ENCODE data around the gene CD248.
A peak's percentile ranks its signal among the peaks of the same experiment; 100 is the strongest.
"Not testable (repeated sequence)": the region's sequence is repeated elsewhere in the genome, so short reads cannot be mapped to it uniquely, and the experiment has no call there.

Gene CD248

GRCh38 chr11:66315498-66315885 is 1.4 kb downstream of the CD248 start:
- Histone ChIP-seq H3K4me1 (ENCODE audit: insufficient read depth, low read length) (peaks cover 27% of the 10 kb centered on the region), H3K9ac (ENCODE audit: low read depth, low read length) (no peak overlapping the region), H3K36me3 (ENCODE audit: insufficient read depth, low read length) (no peaks in the 10 kb centered on the region), H3K9me3 (ENCODE audit: control insufficient read depth, insufficient read depth, low read length) (no peaks in the 10 kb centered on the region)

GRCh38 chr11:66314561-66315497 is 2.0 kb downstream of the CD248 start:
- no peak overlapping the region for H3K9ac ChIP-seq (ENCODE audit: low read depth, low read length)
- peaks cover 27% of the 10 kb centered on the region for H3K4me1 ChIP-seq (ENCODE audit: insufficient read depth, low read length)
- no peaks in the 10 kb centered on the region for H3K9me3 ChIP-seq (ENCODE audit: control insufficient read depth, insufficient read depth, low read length)
- H3K36me3 ChIP-seq (ENCODE audit: insufficient read depth, low read length), result no peaks in the 10 kb centered on the region

DNA sequence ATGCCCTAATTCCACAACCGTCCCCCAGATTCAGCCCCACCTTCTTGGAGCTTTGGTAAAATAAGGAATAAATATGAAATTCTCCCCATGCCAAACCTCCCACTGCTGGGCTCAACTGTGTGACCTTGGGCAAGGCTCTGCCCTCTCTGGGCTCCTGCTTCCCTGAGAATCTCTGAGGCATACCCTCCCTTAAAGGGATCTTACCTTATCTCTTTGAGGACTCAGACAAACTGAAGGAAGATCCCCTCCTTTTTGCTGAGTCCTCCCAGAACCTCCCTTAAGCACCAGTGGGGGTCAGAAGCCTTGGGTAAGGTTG is 2.7 kb downstream of the CD248 start:
- Histone ChIP-seq H3K36me3 (ENCODE audit: insufficient read depth, low read length) (no peaks in the 10 kb centered on the region), H3K9me3 (ENCODE audit: control insufficient read depth, insufficient read depth, low read length) (no peaks in the 10 kb centered on the region), H3K4me1 (ENCODE audit: insufficient read depth, low read length) (peaks cover 27% of the 10 kb centered on the region), H3K9ac (ENCODE audit: low read depth, low read length) (peak overlapping the region; percentile 64; the same call in 1 of the 2 replicates)

GRCh38 chr11:66313321-66314185 is 3.3 kb downstream of the CD248 start:
- Histone ChIP-seq H3K4me1 (ENCODE audit: insufficient read depth, low read length) (peaks cover 26% of the 10 kb centered on the region), H3K36me3 (ENCODE audit: insufficient read depth, low read length) (no peaks in the 10 kb centered on the region), H3K9ac (ENCODE audit: low read depth, low read length) (peak overlapping the region; percentile 64; the same call in 1 of the 2 replicates), H3K9me3 (ENCODE audit: control insufficient read depth, insufficient read depth, low read length) (no peaks in the 10 kb centered on the region)

DNA sequence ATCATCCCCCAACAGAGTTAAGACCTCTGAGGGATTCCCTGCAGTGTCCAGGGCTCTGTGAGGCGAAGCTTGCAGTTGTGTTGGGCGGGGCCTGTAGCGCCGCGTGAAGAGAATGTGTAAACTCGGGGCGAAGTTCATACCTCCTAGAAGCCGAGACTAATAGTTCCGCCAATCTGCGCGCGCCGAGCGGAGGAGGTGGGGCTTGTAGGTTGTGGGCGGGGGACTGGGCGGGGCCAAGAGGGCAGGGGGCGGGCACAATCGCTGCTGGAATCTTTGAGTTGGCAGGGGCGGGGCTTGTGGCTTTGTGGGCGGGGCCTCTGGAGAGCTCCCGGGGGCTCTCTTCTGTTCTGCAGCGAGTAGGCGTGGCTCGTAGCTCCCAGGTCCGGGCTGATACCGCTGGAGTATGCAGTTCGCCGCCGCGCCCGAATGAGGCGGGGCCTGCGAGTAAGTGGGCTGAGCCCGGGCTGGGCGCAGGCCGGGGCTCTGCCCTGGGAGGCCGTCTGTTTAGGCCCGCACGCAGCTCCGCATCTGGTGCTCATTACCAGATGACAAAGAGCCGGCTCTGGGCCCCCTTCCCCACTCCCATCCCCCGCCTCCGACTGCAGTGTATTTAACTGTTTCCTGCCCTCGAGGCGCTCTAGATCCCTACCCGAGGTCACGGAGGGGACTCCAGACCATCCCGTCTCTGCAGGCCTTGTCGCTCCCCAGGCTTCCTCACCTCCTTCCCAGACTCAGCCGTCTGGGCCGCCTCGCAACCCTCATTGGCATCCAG is 4.1 kb downstream of the CD248 start:
- Histone ChIP-seq H3K9ac (ENCODE audit: low read depth, low read length) (peak overlapping the region; percentile 64; the same call in 1 of the 2 replicates), H3K9me3 (ENCODE audit: control insufficient read depth, insufficient read depth, low read length) (no peaks in the 10 kb centered on the region), H3K4me1 (ENCODE audit: insufficient read depth, low read length) (peaks cover 18% of the 10 kb centered on the region), H3K36me3 (ENCODE audit: insufficient read depth, low read length) (no peaks in the 10 kb centered on the region)

- Histone ChIP-seq H3K4me1 (ENCODE audit: insufficient read depth, low read length) (peaks cover 14% of the 10 kb centered on the region), H3K9ac (ENCODE audit: low read depth, low read length) (peak overlapping the region; percentile 63), H3K9me3 (ENCODE audit: control insufficient read depth, insufficient read depth, low read length) (no peaks in the 10 kb centered on the region), H3K36me3 (ENCODE audit: insufficient read depth, low read length) (no peaks in the 10 kb centered on the region)
Measured at GRCh38 chr11:66311965-66312548, 4.8 kb downstream of the CD248 start.

GRCh38 chr11:66311470-66311964 is 5.3 kb downstream of the CD248 start:
- Histone ChIP-seq H3K9ac (ENCODE audit: low read depth, low read length) (peak overlapping the region; percentile 63), H3K4me1 (ENCODE audit: insufficient read depth, low read length) (peaks cover 14% of the 10 kb centered on the region), H3K36me3 (ENCODE audit: insufficient read depth, low read length) (no peaks in the 10 kb centered on the region), H3K9me3 (ENCODE audit: control insufficient read depth, insufficient read depth, low read length) (no peaks in the 10 kb centered on the region)

- peak overlapping the region; percentile 63; the same call in 1 of the 2 replicates for H3K9ac ChIP-seq (ENCODE audit: low read depth, low read length)
- not testable (repeated sequence) for H3K9me3 ChIP-seq (ENCODE audit: control insufficient read depth, insufficient read depth, low read length)
Measured at GRCh38 chr11:66310803-66311440, 5.9 kb downstream of the CD248 start.

DNA sequence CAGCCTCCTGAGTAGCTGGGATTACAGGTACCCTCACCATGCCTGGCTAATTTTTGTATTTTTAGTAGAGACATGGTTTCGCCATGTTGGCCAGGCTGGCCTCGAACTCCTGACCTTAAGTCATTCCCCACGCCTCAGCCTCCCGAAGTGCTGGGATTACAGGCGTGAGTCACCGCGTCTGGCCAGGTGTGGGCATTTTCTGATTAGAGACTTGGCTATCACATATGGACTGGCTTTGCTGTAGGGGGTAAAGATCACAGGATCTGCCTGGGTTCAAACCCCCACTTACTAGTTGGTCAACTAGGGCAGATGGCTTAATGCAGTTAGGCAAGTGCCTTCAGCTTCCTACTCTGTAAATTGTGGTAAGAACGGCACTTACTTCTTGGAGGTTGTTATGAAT is 6.5 kb downstream of the CD248 start:
- Histone ChIP-seq H3K9ac (ENCODE audit: low read depth, low read length) (no peak overlapping the region), H3K9me3 (ENCODE audit: control insufficient read depth, insufficient read depth, low read length) (no peaks in the 10 kb centered on the region), H3K4me1 (ENCODE audit: insufficient read depth, low read length) (peaks cover 14% of the 10 kb centered on the region), H3K36me3 (ENCODE audit: insufficient read depth, low read length) (no peaks in the 10 kb centered on the region)

More at GRCh38 chr11:66310803-66311440, 5.9 kb downstream of the CD248 start:
- not testable (repeated sequence) for H3K36me3 ChIP-seq (ENCODE audit: insufficient read depth, low read length)
- H3K4me1 ChIP-seq (ENCODE audit: insufficient read depth, low read length), result peaks cover 14% of the 10 kb centered on the region

DNA sequence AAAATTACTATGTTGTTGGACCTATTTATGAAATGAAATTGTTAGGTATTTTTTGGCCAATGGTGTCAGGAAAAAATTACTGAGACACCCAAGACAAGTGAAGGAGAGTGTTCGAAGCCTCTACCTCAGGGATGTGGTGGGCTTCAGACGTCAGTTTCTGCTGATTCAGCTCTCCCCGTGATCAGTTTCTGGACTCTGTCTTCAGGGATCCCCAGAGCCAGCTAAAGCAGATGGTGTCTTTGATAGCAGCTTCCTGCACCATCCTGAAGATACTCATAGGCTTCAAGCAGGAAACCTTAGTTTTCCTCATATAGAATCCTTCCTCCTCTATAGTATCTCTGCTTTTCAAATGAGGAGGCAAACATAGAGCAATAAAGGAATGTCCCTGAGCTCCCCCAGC is 7.4 kb downstream of the CD248 start:
- no peak overlapping the region for H3K9ac ChIP-seq (ENCODE audit: low read depth, low read length)
- peaks cover 12% of the 10 kb centered on the region for H3K4me1 ChIP-seq (ENCODE audit: insufficient read depth, low read length)
- no peaks in the 10 kb centered on the region for H3K9me3 ChIP-seq (ENCODE audit: control insufficient read depth, insufficient read depth, low read length)
- H3K36me3 ChIP-seq (ENCODE audit: insufficient read depth, low read length), result no peaks in the 10 kb centered on the region

- Histone ChIP-seq H3K9ac (ENCODE audit: low read depth, low read length) (no peak overlapping the region), H3K36me3 (ENCODE audit: insufficient read depth, low read length) (no peaks in the 10 kb centered on the region), H3K4me1 (ENCODE audit: insufficient read depth, low read length) (peaks cover under 1% of the 10 kb centered on the region; the same call in 1 of the 2 replicates), H3K9me3 (ENCODE audit: control insufficient read depth, insufficient read depth, low read length) (no peaks in the 10 kb centered on the region)
Measured at GRCh38 chr11:66302656-66303055, 14.2 kb downstream of the CD248 start.

DNA sequence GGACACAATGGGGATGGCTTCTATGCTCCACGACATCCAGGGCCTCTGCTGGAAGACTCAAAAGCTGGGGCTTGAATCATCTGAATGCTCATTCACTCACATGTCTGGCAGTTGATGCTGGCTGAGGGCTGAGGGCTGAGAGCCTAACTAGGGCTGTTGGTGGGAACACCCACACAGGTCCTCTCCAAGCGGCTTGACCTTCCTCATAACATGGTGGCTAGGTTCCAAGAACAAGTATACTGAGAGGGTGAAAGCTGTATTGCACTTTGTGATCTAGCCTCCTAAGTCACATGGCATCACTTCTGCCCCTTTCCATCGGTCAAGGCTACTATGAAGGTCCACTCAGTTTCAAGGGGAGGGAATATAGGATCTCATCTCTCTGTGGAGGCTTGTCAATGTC is 17.7 kb downstream of the CD248 start:
- no peaks in the 10 kb centered on the region for H3K36me3 ChIP-seq (ENCODE audit: insufficient read depth, low read length)
- no peaks in the 10 kb centered on the region for H3K9me3 ChIP-seq (ENCODE audit: control insufficient read depth, insufficient read depth, low read length)
- H3K4me1 ChIP-seq (ENCODE audit: insufficient read depth, low read length), result peaks cover 5% of the 10 kb centered on the region; the same call in 1 of the 2 replicates
- no peak overlapping the region for H3K9ac ChIP-seq (ENCODE audit: low read depth, low read length)

- peaks cover 5% of the 10 kb centered on the region; the same call in 1 of the 2 replicates for H3K4me1 ChIP-seq (ENCODE audit: insufficient read depth, low read length)
- H3K36me3 ChIP-seq (ENCODE audit: insufficient read depth, low read length), result no peaks in the 10 kb centered on the region
- H3K9me3 ChIP-seq (ENCODE audit: control insufficient read depth, insufficient read depth, low read length), result no peaks in the 10 kb centered on the region
- no peak overlapping the region for H3K9ac ChIP-seq (ENCODE audit: low read depth, low read length)
Measured at GRCh38 chr11:66297610-66298009, 19.2 kb downstream of the CD248 start.
